ENCODE results near the gene ARMC8. TPM values are rescaled to one million over a fixed set of nuclear protein-coding genes. Genes with fewer than 3 reads are reported as not detected.
A peak's percentile ranks its signal among the peaks of the same experiment; 100 is the strongest.

ARMC8 gene
- total RNA-seq, 1 donor from 2014 or later = 33.2 TPM

- no peak overlapping the region for H3K4me3 Mint-ChIP-seq (ENCODE audit: unreplicated experiment)
- H3K27me3 Mint-ChIP-seq (ENCODE audit: low read depth, unreplicated experiment) = no peaks in the 10 kb centered on the region
- no peak for TF ChIP-seq EZH2 (IDR thresholded peaks at IDR 0.05; ENCODE audit: insufficient read depth, low read length)
- TF ChIP-seq CTCF (IDR thresholded peaks at IDR 0.05; ENCODE audit: insufficient read depth, low read depth, low read length) = no peak
- H3K27ac Mint-ChIP-seq (ENCODE audit: unreplicated experiment) = no peak overlapping the region
- Histone ChIP-seq H3K27ac (ENCODE audit: low read depth, low read length) (no peak overlapping the region), H3K27me3 (ENCODE audit: insufficient read depth, low read length) (no peaks in the 10 kb centered on the region), H3K9ac (ENCODE audit: low read length) (no peak overlapping the region), H2AFZ (ENCODE audit: low read depth, low read length) (no peak overlapping the region), H3K4me3 (ENCODE audit: insufficient read depth, low read depth, low read length) (no peak overlapping the region), H3K4me1 (ENCODE audit: insufficient read depth, low read length) (no peaks in the 10 kb centered on the region), H3K4me2 (ENCODE audit: low read length) (no peak overlapping the region), H3K9me3 (ENCODE audit: insufficient read depth, low read depth, low read length) (no peaks in the 10 kb centered on the region), H3K79me2 (ENCODE audit: insufficient read depth, low read length) (no peaks in the 10 kb centered on the region), H4K20me1 (ENCODE audit: insufficient read depth, low read length) (peaks cover 3% of the 10 kb centered on the region), H3K36me3 (ENCODE audit: insufficient read depth, low read length) (peaks cover 38% of the 10 kb centered on the region)
- H3K36me3 Mint-ChIP-seq (ENCODE audit: low read depth, unreplicated experiment) = peaks cover 19% of the 10 kb centered on the region
- H3K4me1 Mint-ChIP-seq (ENCODE audit: low read depth, unreplicated experiment) = no peaks in the 10 kb centered on the region
- FAIRE-seq = no peak
- no peaks in the 10 kb centered on the region for H3K9me3 Mint-ChIP-seq (ENCODE audit: unreplicated experiment)
- DNase-seq (ENCODE audit: low read depth) = no peak
Measured at GRCh38 chr3:138165061-138165460, 22.0 kb upstream of the ARMC8 start.

- peak overlapping the region; percentile 58 for H3K4me3 Mint-ChIP-seq (ENCODE audit: unreplicated experiment)
- H3K27me3 Mint-ChIP-seq (ENCODE audit: low read depth, unreplicated experiment) = no peaks in the 10 kb centered on the region
- no peaks in the 10 kb centered on the region for H3K27me3 ChIP-seq (ENCODE audit: insufficient read depth, low read length)
- H3K36me3 Mint-ChIP-seq (ENCODE audit: low read depth, unreplicated experiment) = peaks cover 3% of the 10 kb centered on the region
- no peak for FAIRE-seq
- H3K27ac Mint-ChIP-seq (ENCODE audit: unreplicated experiment) = no peak overlapping the region
- H3K4me3 ChIP-seq (ENCODE audit: insufficient read depth, low read depth, low read length) = no peak overlapping the region
- no peak overlapping the region for H3K27ac ChIP-seq (ENCODE audit: low read depth, low read length)
- H3K9me3 ChIP-seq (ENCODE audit: insufficient read depth, low read depth, low read length) = no peaks in the 10 kb centered on the region
- peaks cover 31% of the 10 kb centered on the region for H3K79me2 ChIP-seq (ENCODE audit: insufficient read depth, low read length)
- TF ChIP-seq CTCF (IDR thresholded peaks at IDR 0.05; ENCODE audit: insufficient read depth, low read depth, low read length) (no peak), EZH2 (IDR thresholded peaks at IDR 0.05; ENCODE audit: insufficient read depth, low read length) (no peak)
- peaks cover 4% of the 10 kb centered on the region for H3K4me1 Mint-ChIP-seq (ENCODE audit: low read depth, unreplicated experiment)
- DNase-seq (ENCODE audit: low read depth) = no peak
- no peak overlapping the region for H3K4me2 ChIP-seq (ENCODE audit: low read length)
- peaks cover 12% of the 10 kb centered on the region for H3K36me3 ChIP-seq (ENCODE audit: insufficient read depth, low read length)
- H4K20me1 ChIP-seq (ENCODE audit: insufficient read depth, low read length) = no peaks in the 10 kb centered on the region
- no peak overlapping the region for H3K9ac ChIP-seq (ENCODE audit: low read length)
- H3K9me3 Mint-ChIP-seq (ENCODE audit: unreplicated experiment) = no peaks in the 10 kb centered on the region
- no peak overlapping the region for H2AFZ ChIP-seq (ENCODE audit: low read depth, low read length)
- H3K4me1 ChIP-seq (ENCODE audit: insufficient read depth, low read length) = peaks cover 7% of the 10 kb centered on the region
Measured at GRCh38 chr3:138172625-138173024, 14.5 kb upstream of the ARMC8 start.

GRCh38 chr3:138173769-138174420 lies 13.2 kb upstream of the ARMC8 start:
- peak overlapping the region; percentile 51 for H3K27ac ChIP-seq (ENCODE audit: low read depth, low read length)
- peak overlapping the region; percentile 92 for H3K4me3 ChIP-seq (ENCODE audit: insufficient read depth, low read depth, low read length)
- Mint-ChIP-seq H3K27ac (ENCODE audit: unreplicated experiment) (peak overlapping the region; percentile 95), H3K4me3 (ENCODE audit: unreplicated experiment) (peak overlapping the region; percentile 99), H3K4me1 (ENCODE audit: low read depth, unreplicated experiment) (peaks cover 4% of the 10 kb centered on the region), H3K36me3 (ENCODE audit: low read depth, unreplicated experiment) (peaks cover 2% of the 10 kb centered on the region), H3K9me3 (ENCODE audit: unreplicated experiment) (no peaks in the 10 kb centered on the region), H3K27me3 (ENCODE audit: low read depth, unreplicated experiment) (no peaks in the 10 kb centered on the region)
- H3K27me3 ChIP-seq (ENCODE audit: insufficient read depth, low read length) = no peaks in the 10 kb centered on the region
- DNase-seq (ENCODE audit: low read depth) (no peak), FAIRE-seq (no peak)
- TF ChIP-seq CTCF (IDR thresholded peaks at IDR 0.05; ENCODE audit: insufficient read depth, low read depth, low read length) = no peak
- TF ChIP-seq EZH2 (IDR thresholded peaks at IDR 0.05; ENCODE audit: insufficient read depth, low read length) = no peak
- H2AFZ ChIP-seq (ENCODE audit: low read depth, low read length) = peak overlapping the region; percentile 97
- no peaks in the 10 kb centered on the region for H3K9me3 ChIP-seq (ENCODE audit: insufficient read depth, low read depth, low read length)
- H3K36me3 ChIP-seq (ENCODE audit: insufficient read depth, low read length) = peaks cover 9% of the 10 kb centered on the region
- no peaks in the 10 kb centered on the region for H4K20me1 ChIP-seq (ENCODE audit: insufficient read depth, low read length)
- peak overlapping the region; percentile 86 for H3K9ac ChIP-seq (ENCODE audit: low read length)
- H3K79me2 ChIP-seq (ENCODE audit: insufficient read depth, low read length) = peaks cover 31% of the 10 kb centered on the region
- peak overlapping the region; percentile 94 for H3K4me2 ChIP-seq (ENCODE audit: low read length)
- H3K4me1 ChIP-seq (ENCODE audit: insufficient read depth, low read length) = peaks cover 7% of the 10 kb centered on the region
